Body of pancreas (tissue), 4 donors: ENCODE data around the gene CYP27B1. TPM values are rescaled to one million over a fixed set of nuclear protein-coding genes. Genes with fewer than 3 reads are reported as not detected.
"Not testable (repeated sequence)": the region's sequence is repeated elsewhere in the genome, so short reads cannot be mapped to it uniquely, and the experiment has no call there.

Experiments used
- ATAC-seq: fragments of 150-250 bp; one replicate; pipeline ENCODE4 v1.9.1; 2016
- DNase-seq, 4 donors: peaks; one replicate each; pipeline ENCODE4 v3.0.0-alpha.2; 2019
- H3K27ac ChIP-seq, 4 donors: fragments of 200-600 bp; sonication (generic); 1 replicate in 3 of 4; 2 replicates in 1 of 4; pipeline versions ENCODE4 v1.5.1 to v1.6.1; 2016 to 2019; ENCODE audit warnings: mild to moderate bottlenecking in 1 of 4, mixed read lengths in 1 of 4, moderate library complexity in 1 of 4
- H3K27me3 ChIP-seq, 2 donors: fragments of 200-600 bp; sonication (generic); one replicate each; pipeline ENCODE4 v1.6.0; 2016; ENCODE audit warnings: mild to moderate bottlenecking in 1 of 2
- H3K36me3 ChIP-seq, 2 donors: fragments of 200-600 bp; sonication (generic); replicated peaks in 1 of 2; 2 replicates each; pipeline ENCODE4 v1.5.1; 2016; ENCODE audit warnings: low read depth in 2 of 2; ENCODE audit not compliant: insufficient read depth in 1 of 2
- H3K4me1 ChIP-seq: fragments of 200-600 bp; sonication (generic); one replicate; pipeline ENCODE4 v1.6.0; 2016
- H3K4me3 ChIP-seq, 2 donors: fragments of 200-600 bp; sonication (generic); 1 replicate in 1 of 2; 2 replicates in 1 of 2; pipeline ENCODE4 v1.5.1; 2016 to 2019
- H3K9me3 ChIP-seq, 3 donors: fragments of 200-600 bp; sonication (generic); 1 replicate in 2 of 3; 2 replicates in 1 of 3; pipeline ENCODE4 v1.5.1; 2016
- CTCF ChIP-seq, 7 experiments: fragments of 450-650 bp in 4 of 7; fragments of 200-600 bp in 3 of 7; sonication (generic) in 3 of 7; IDR thresholded peaks; one replicate each; pipeline ENCODE4 v1.5.1; 2016 to 2019; ENCODE audit warnings: antibody characterized with exemption in 7 of 7
- POLR2A ChIP-seq, 3 donors: fragments of 450-650 bp; IDR thresholded peaks; one replicate each; pipeline ENCODE4 v1.6.1; 2016; ENCODE audit warnings: antibody characterized with exemption in 3 of 3, mild to moderate bottlenecking in 2 of 3
- WGBS, 2 donors: methylation state at CpG; one replicate each; pipeline ENCODE4 v1.1.5; 2017; 5-methylcytosine and 5-hydroxymethylcytosine counted together
- intact Hi-C: fragments of 100-400 bp; cut with DNase I; formaldehyde crosslinking; loops from one replicate; pipeline ENCODE4 v1.15.1; 2023
- microRNA-seq, 2 donors: library from miRNA; unstranded; fragments of <30 nt; microRNA quantifications; one replicate each; pipeline ENCODE4, GENCODE V29; 2016; ENCODE audit warnings: borderline number of aligned reads in 2 of 2, borderline replicate concordance in 2 of 2
- small RNA-seq: library from RNA; depleted of rRNA; stranded (forward); fragments of <200 nt; gene quantifications from one replicate; pipeline ENCODE3, GENCODE V24; 2016
- total RNA-seq, 2 donors: library from RNA; depleted of rRNA; stranded (reverse); fragments of >200 nt; gene quantifications; one replicate each; pipeline ENCODE4 v1.1.0, GENCODE V29; 2016

The CYP27B1 gene
- total RNA-seq, 2 donors from 2014 or later: 2.6 to 3.6 TPM

GRCh38 chr12:57715786-57716185, 51.1 kb downstream of the CYP27B1 start:
- H3K36me3 ChIP-seq: peaks cover 6 to 39% of the 10 kb centered on the region in 2 donors
- no peak for DNase-seq
- no peak overlapping the region for H3K27ac ChIP-seq
- 89 to 95% methylated on average over 12 of the region's 12 CpGs for WGBS, 2 donors
- intact Hi-C loops: loop anchor here (10.0 kb wide), 1 partner anchor 1731 kb away; no protein-coding TSS in a partner anchor
- no peaks in the 10 kb centered on the region for H3K4me1 ChIP-seq
- TF ChIP-seq POLR2A (IDR thresholded peaks at IDR 0.05) (no peak), CTCF (IDR thresholded peaks at IDR 0.05) (no peak)
- H3K27me3 ChIP-seq: no peaks in the 10 kb centered on the region
- no peak for ATAC-seq
- H3K9me3 ChIP-seq: no peaks in the 10 kb centered on the region
- H3K4me3 ChIP-seq: no peak overlapping the region

DNA sequence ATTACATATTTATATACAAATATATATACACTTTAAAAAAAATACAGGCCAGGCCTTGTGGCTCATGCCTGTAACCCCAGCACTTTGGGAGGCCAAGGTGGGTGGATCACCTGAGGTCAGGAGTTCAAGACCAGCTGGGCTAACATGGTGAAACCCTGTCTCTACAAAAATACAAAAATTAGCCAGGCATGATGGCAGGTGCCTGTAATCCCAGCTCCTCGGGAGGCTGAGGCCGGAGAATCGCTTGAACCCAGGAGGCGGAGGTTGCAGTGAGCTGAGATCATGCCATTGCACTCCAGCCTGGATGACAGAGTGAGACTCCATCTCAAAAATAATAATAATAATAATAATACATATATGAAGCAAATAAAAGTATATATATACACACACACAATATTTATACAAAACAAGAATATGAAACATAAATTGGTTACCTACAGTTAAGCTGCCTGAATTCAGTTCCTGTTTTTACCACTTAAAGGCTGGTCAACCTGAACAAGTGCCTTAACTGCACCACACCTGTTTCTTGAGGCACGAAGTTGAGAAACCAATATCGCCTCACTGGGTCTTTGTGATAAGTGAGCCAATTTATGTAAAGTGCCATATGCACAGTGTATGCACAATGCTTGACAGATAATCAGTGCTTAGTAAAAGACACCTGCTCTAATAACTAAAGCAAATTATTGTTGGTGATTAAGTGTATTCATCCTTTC, 51.7 kb downstream of the CYP27B1 start:
- WGBS, 2 donors: 95 to 98% methylated on average over 6 of the region's 6 CpGs
- H3K36me3 ChIP-seq: peaks cover 6 to 36% of the 10 kb centered on the region in 2 donors
- intact Hi-C loops: loop anchor here (10.0 kb wide), 1 partner anchor 1730 kb away; no protein-coding TSS in a partner anchor

DNA sequence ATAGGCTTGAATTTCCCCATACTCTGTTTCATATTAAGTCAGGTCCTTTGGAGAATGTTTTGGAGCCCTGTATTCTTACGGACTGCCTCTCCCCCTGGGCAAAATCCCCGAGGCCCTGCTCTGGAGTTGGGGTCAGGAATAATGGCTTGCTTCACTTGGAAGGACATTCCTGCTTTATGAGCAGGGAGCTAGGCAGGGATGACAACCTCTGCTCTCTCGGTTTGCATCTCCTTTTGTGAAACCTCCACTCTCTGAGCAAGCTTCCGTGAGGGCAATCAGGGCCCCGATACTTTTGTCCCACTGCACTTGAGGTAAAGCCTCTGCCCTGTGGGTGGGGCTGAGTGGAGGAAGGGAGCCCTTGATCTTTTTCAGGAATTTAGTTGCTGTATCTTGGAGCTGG, 53.7 kb downstream of the CYP27B1 start:
- ATAC-seq (no peak), DNase-seq (no peak)
- Histone ChIP-seq H3K27ac (no peak overlapping the region), H3K36me3 (peaks cover 0 to 22% of the 10 kb centered on the region in 2 donors), H3K4me3 (no peak overlapping the region), H3K27me3 (no peaks in the 10 kb centered on the region), H3K4me1 (no peaks in the 10 kb centered on the region), H3K9me3 (no peaks in the 10 kb centered on the region)
- WGBS, 2 donors: 95 to 98% methylated on average over 4 to 5 of the region's 5 CpGs
- intact Hi-C loops: loop anchor here (10.0 kb wide), 1 partner anchor 1728 kb away; no protein-coding TSS in a partner anchor
- TF ChIP-seq POLR2A (IDR thresholded peaks at IDR 0.05) (no peak), CTCF (IDR thresholded peaks at IDR 0.05) (no peak)

More for the DNA sequence above, 51.7 kb downstream of the CYP27B1 start:
- not testable (repeated sequence) for DNase-seq, ATAC-seq, H3K4me1 ChIP-seq, H3K4me3 ChIP-seq, H3K27me3 ChIP-seq, H3K27ac ChIP-seq, H3K9me3 ChIP-seq

DNA sequence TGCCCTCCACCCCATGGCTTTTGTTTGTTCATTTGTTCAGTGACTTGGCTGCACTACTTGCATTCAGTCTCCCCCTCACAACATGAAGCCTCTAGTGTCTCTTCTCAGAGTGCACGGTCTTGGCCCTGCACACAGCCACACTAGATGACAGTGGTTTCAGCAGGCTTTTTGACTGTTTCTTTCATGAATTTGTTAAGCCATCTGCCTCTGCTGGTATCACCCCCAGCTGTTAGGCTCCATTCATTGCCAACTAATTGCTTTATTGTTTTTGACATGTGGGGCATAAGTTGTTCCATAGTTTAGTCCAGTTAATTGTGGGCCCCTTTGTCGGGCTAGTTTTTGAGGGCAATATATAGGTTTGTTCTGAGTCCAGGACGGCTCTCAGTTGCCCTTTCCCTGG, 54.2 kb downstream of the CYP27B1 start:
- Histone ChIP-seq H3K4me1 (no peaks in the 10 kb centered on the region), H3K27me3 (no peaks in the 10 kb centered on the region), H3K27ac (no peak overlapping the region), H3K9me3 (no peaks in the 10 kb centered on the region), H3K36me3 (peaks cover 0 to 19% of the 10 kb centered on the region in 2 donors), H3K4me3 (no peak overlapping the region)
- no peak for ATAC-seq
- 89 to 100% methylated on average over 3 of the region's 3 CpGs for WGBS, 2 donors
- DNase-seq: no peak
- intact Hi-C loops: loop anchor here (10.0 kb wide), 1 partner anchor 1728 kb away; no protein-coding TSS in a partner anchor
- TF ChIP-seq POLR2A (IDR thresholded peaks at IDR 0.05) (no peak), CTCF (IDR thresholded peaks at IDR 0.05) (no peak)

Small RNAs within 50 kb of the gene (microRNA-seq; reads per million reads assigned to microRNA genes)
- 0 reads per million in 2 donors for gene MIR6759

Small RNAs within 50 kb of the gene (small RNA-seq; reads per million reads assigned to genes)
- gene RNU6-1083P: not detected

Other genes starting within 250 kb of the CYP27B1 start
- gene DDIT3, start 246.6 kb downstream of the CYP27B1 start, total RNA-seq: 10 to 100 TPM in 1 of 2 donors, 1 to 10 TPM in 1; 7.3 to 12.7 TPM
- gene MBD6, start 244.3 kb downstream of the CYP27B1 start, total RNA-seq: 10 to 100 TPM; 22.7 to 30.6 TPM
- gene DCTN2, start 219.9 kb downstream of the CYP27B1 start, total RNA-seq: 10 to 100 TPM; 80.1 to 89.2 TPM
- gene KIF5A, start 217.0 kb downstream of the CYP27B1 start, total RNA-seq: 1 to 10 TPM in 1 of 2 donors, under 1 TPM in 1; 0.33 to 1.3 TPM
- 10 to 100 TPM; 12.2 to 48.0 TPM for gene PIP4K2C, start 175.9 kb downstream of the CYP27B1 start, total RNA-seq
- 10 to 100 TPM in 1 of 2 donors, 1 to 10 TPM in 1; 4.6 to 12.2 TPM for gene DTX3, start 162.3 kb downstream of the CYP27B1 start, total RNA-seq
- 10 to 100 TPM; 10.1 to 10.9 TPM for gene ARHGEF25, start 155.6 kb downstream of the CYP27B1 start, total RNA-seq
- under 1 TPM in 1 of 2 donors, not detected in 1; 0.78 TPM for gene B4GALNT1, start 133.9 kb downstream of the CYP27B1 start, total RNA-seq
- gene OS9, start 72.9 kb downstream of the CYP27B1 start, total RNA-seq: 100 to 1,000 TPM; 167 to 213 TPM
- gene AGAP2, start 28.3 kb downstream of the CYP27B1 start, total RNA-seq: 1 to 10 TPM in 1 of 2 donors, under 1 TPM in 1; 0.33 to 1.0 TPM
- gene TSPAN31, start 22.0 kb downstream of the CYP27B1 start, total RNA-seq: 10 to 100 TPM; 33.7 to 36.9 TPM
- gene CDK4, start 14.8 kb downstream of the CYP27B1 start, total RNA-seq: 10 to 100 TPM; 27.0 to 81.2 TPM
- gene MARCHF9, start 12.0 kb downstream of the CYP27B1 start, total RNA-seq: 1 to 10 TPM; 5.2 to 9.9 TPM
- 10 to 100 TPM; 16.1 to 23.1 TPM for gene METTL1, start 5.0 kb upstream of the CYP27B1 start, total RNA-seq
- 10 to 100 TPM; 11.2 to 15.0 TPM for gene EEF1AKMT3, start 5.5 kb upstream of the CYP27B1 start, total RNA-seq
- gene TSFM, start 15.7 kb upstream of the CYP27B1 start, total RNA-seq: 10 to 100 TPM in 1 of 2 donors, 1 to 10 TPM in 1; 9.2 to 18.4 TPM
- 10 to 100 TPM in 1 of 2 donors, 1 to 10 TPM in 1; 2.0 to 14.8 TPM for gene AVIL, start 51.7 kb upstream of the CYP27B1 start, total RNA-seq
- gene CTDSP2, start 79.7 kb upstream of the CYP27B1 start, total RNA-seq: 100 to 1,000 TPM in 1 of 2 donors, 10 to 100 TPM in 1; 82.1 to 125 TPM
- gene ATP23, start 174.5 kb upstream of the CYP27B1 start, total RNA-seq: 1 to 10 TPM; 3.6 to 5.4 TPM